ENCODE data around the gene NDST1.

NDST1 gene

GRCh38 chr5:150570333-150570732 is 62.4 kb downstream of the NDST1 start:
- no peak for DNase-seq (ENCODE audit: low spot score)

GRCh38 chr5:150571836-150572235 is 63.9 kb downstream of the NDST1 start:
- no peak for DNase-seq (ENCODE audit: low spot score)

- DNase-seq (ENCODE audit: low spot score) = no peak
These were observed 65.3 kb downstream of the NDST1 start for GRCh38 chr5:150573216-150573615.

- no peak for DNase-seq (ENCODE audit: low spot score)
These were observed 66.2 kb downstream of the NDST1 start for GRCh38 chr5:150573867-150574817.

- no peak for DNase-seq (ENCODE audit: low spot score)
These were observed 67.1 kb downstream of the NDST1 start for GRCh38 chr5:150574818-150575547.

- DNase-seq (ENCODE audit: low spot score) = no peak
These were observed 68.0 kb downstream of the NDST1 start for GRCh38 chr5:150575745-150576448.

GRCh38 chr5:150576449-150576949 is 68.6 kb downstream of the NDST1 start:
- DNase-seq (ENCODE audit: low spot score) = no peak

- DNase-seq (ENCODE audit: low spot score) = no peak
These were observed 69.6 kb downstream of the NDST1 start for GRCh38 chr5:150577378-150578139.

- DNase-seq (ENCODE audit: low spot score) = no peak
These were observed 71.0 kb downstream of the NDST1 start for GRCh38 chr5:150578781-150579461.

- no peak for DNase-seq (ENCODE audit: low spot score)
These were observed 71.8 kb downstream of the NDST1 start for GRCh38 chr5:150579462-150580400.

- DNase-seq (ENCODE audit: low spot score) = no peak
These were observed 73.0 kb downstream of the NDST1 start for GRCh38 chr5:150580917-150581316.

- no peak for DNase-seq (ENCODE audit: low spot score)
These were observed 74.5 kb downstream of the NDST1 start for GRCh38 chr5:150582241-150583109.

GRCh38 chr5:150583541-150584225 is 75.8 kb downstream of the NDST1 start:
- DNase-seq (ENCODE audit: low spot score) = no peak

- DNase-seq (ENCODE audit: low spot score) = no peak
These were observed 76.8 kb downstream of the NDST1 start for GRCh38 chr5:150584556-150585335.

GRCh38 chr5:150585781-150586341 is 77.9 kb downstream of the NDST1 start:
- no peak for DNase-seq (ENCODE audit: low spot score)

- no peak for DNase-seq (ENCODE audit: low spot score)
These were observed 79.1 kb downstream of the NDST1 start for GRCh38 chr5:150587016-150587415.

Measured in CD4-positive, alpha-beta T cell treated with Interleukin-6 at 100 ng/mL for 8 hours (primary cell).